ENCODE measurements around the gene NOC2L. TPM values are rescaled to one million over a fixed set of nuclear protein-coding genes. Genes with fewer than 3 reads are reported as not detected.

Gene NOC2L
- total RNA-seq, 1 donor from 2014 or later = 54.1 TPM

DNA sequence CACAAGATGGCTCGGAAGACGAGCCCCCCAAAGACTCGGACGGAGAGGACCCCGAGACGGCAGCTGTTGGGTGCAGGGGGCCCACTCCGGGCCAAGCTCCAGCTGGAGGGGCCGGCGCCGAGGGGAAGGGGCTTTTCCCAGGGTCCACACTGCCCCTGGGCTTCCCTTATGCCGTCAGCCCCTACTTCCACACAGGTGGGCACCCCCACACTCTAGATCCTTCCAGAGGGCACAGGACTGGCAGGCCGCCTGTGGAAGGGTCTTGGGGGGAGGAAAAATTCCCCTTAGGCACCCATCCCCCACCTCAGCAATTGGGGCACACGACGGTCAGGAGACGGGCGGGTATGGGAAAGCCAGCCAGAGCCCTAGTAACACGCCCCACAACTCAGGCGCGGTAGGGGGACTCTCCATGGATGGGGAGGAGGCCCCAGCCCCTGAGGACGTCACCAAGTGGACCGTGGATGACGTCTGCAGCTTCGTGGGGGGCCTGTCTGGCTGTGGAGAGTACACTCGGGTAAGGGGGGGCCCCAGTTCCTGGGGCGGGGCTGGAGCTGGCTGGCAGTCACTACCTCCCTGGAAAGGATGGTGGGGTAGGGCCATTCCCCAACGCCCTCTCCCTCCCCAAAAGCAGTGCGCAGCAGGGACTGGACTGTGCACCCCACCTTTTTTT is 16.1 kb downstream of the NOC2L start:
- DNase-seq (ENCODE audit: low spot score) = peak; percentile 58

DNA sequence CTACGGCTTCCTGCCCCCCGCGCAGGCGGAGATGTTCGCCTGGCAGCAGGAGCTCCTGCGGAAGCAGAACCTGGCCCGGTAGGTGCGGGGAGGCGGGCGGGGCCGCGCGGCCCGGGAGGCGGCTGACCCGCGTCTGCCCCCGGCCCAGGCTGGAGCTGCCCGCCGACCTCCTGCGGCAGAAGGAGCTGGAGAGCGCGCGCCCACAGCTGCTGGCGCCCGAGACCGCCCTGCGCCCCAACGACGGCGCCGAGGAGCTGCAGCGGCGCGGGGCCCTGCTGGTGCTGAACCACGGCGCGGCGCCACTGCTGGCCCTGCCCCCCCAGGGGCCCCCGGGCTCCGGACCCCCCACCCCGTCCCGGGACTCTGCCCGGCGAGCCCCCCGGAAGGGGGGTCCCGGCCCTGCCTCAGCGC is 16.6 kb downstream of the NOC2L start:
- no peak for DNase-seq (ENCODE audit: low spot score)

DNA sequence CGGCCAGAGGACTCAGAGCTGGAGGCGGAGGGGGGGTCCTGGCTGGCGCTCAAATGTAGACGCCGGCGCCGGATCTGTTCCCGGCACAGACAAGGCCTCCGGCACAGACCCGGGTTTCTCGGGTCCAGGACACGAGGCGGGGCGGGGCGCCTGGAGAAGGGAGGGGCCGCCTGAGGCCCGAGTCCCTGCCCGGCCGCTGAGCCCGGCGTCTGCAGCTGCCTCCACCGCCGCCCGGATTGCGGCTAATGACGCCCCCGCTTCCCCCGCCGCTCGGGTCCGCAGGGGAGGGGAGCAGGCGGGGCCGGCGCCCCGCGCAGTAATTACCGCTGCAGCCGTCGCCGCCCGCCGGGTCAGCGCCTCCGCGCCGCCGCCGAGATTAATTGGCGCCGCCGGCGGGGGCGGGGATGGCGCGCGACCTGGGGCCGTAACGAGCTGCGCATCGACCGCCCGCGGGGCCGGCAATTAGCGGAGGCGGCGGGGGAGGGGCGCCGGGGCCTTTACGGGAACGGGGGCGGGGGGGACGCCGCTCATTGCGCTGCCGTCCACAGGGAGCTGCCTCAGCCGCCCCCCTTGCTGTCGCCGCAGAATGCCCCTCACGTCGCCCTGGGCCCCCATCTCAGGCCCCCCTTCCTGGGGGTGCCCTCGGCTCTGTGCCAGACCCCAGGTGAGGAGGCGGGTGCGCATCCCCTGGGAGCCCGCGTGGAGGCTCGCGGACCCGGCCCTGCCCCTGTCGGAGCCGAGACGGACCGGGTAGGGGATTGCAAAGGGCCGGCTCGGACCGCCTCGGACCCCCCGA is 17.3 kb downstream of the NOC2L start:
- peak; percentile 69 for DNase-seq (ENCODE audit: low spot score)

DNA sequence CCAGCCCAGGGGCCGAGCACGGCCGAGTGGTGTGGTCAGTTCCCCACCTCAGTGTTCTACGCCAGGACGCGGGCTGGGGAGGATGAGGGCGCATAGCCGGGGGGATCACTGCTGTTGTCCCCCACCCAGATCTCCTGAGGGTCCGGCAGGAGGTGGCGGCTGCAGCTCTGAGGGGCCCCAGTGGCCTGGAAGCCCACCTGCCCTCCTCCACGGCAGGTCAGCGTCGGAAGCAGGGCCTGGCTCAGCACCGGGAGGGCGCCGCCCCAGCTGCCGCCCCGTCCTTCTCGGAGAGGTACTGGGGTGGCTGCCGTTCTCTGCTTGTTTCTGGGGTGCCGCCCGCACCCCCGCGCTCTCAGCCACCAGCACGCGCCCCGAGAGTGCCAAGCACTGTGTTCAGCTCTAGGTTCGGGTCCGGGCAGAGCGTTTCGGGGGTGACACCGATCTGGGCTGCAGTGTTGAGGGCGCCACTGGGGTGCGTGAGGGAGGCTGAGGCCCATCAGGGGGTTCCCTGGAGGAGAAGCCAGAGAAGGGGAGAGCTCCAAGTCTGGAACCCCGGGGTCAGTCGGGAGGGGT is 18.0 kb downstream of the NOC2L start:
- DNase-seq (ENCODE audit: low spot score) = no peak

DNA sequence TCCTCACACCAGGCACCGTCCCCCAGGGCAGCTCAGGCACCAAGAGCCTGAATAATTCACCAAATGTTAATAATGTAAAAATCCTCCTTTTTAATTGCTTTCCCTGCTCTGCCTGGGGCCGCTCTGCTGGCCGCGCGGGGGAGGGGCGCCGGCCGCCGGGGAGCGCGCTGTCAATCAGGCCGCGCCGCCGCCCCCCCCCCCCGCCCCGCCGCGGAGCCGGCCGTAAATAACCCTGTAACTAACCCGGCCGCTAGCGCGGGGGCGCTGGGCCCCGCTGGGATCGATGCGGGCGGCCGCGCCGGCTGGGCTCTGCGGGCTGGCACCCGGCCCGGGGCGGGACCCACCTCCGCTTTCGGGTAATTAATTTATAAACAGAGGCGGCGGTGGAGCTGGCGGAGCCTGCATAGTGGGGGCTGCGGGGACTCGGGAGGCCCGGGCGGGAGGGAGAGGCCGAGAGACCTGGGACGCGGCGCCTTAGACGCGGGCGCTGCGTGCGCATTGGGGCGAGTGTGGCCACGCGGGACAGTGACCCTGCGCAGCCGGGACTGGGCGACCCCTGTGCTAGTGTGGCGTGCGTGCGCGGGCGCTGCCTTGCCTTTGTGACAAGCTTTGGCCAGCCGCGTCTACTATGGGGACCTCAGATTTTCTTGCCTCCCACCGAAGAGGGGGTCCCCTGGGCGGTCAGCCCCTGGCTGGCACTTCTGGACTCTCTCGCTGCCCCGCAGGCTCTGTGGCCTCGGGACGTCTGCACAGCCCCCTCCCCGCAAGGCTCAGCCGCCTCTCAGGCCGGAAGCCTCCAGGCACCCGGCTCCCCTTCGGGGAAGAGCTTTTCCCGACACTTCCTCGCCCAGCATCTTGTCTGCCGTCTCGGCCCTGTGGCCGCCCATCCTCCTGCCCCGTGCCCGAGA is 18.7 kb downstream of the NOC2L start:
- DNase-seq (ENCODE audit: low spot score) = peak; percentile 72

DNA sequence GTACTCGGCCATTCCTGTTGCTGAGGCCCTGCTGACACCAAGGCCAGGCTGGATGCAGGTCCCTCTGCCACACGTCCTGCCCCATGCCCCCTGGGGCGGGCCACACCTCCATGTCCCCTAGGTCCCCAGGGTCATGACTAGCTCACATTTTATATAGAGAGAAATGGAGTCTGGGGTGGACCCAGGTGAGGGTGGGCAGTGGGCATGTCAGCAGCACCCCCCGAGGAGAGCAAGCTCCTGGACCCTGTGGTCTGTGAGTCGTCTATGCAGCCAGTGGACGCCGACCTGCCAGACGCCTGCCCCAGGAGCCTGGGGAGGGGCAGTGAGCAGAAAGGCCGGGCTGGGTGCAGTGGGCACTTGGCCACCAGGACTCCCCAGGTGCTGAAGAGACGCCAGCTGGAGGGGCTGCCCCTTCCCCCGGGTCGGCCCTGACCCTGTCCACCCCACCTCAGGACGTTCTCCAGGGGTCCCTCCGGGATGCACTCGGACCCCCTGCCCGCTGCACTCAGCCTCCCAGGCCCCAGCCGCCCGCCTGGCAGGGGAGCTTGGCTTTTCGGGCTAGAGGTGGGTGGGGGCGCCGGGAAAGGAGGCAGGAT is 19.4 kb downstream of the NOC2L start:
- no peak for DNase-seq (ENCODE audit: low spot score)

DNA sequence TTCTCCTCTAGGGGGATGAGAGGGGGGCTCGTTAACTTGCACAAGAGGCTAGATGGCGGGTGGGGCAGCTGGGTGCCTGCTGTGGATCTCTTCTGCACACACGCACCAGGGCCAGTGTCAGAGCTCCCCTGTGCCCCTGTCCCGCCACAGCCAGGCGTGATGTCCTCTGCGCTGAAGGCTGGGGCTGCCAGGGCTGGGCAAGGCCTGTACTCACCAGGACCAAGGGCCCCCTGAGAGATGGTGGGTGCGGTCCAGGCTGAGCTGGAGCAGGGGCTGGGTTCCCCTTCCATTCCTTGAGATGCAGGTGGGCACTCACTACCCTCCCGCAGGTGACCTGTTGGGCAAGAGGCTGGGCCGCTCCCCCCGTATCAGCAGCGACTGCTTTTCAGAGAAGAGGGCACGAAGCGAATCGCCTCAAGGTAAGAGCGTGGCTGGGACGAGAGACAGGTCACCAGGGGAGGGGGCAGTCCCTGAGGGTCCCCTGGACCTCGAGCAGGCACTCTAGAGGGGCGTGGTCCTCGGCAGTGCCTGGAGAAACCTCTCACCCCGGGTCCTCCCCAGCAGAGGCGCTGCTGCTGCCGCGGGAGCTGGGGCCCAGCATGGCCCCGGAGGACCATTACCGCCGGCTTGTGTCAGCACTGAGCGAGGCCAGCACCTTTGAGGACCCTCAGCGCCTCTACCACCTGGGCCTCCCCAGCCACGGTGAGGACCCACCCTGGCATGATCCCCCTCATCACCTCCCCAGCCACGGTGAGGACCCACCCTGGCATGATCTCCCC is 20.2 kb downstream of the NOC2L start:
- no peak for DNase-seq (ENCODE audit: low spot score)

DNA sequence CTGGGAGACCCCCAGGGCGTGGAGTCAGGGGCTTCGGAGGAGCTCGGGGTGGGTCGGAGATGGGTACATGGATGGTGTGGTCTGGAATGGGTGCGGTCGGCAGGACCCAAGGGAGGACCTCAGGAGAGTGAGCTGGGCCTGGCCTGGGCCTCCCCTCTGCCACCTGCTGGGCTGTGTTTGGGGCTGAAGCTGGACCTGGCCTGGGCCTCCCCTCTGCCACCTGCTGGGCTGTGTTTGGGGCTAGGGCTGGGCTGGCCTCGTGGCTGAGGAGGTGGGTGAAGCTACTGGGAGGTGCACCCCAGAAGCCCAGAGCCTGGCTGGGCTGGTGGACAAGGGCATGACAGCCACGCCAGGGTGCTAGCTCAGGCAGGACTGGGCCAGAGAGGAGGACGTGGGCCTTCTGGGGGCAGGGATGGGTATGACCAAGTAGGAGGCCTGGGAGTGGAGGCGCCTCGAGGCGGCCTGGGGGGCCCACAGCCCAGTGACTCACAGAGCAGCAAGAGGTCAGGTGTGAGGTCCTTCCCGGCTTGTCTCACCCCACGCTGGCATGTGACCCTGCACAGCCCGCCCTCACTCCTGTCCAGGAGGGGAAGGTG is 20.9 kb downstream of the NOC2L start:
- DNase-seq (ENCODE audit: low spot score) = peak; percentile 44

DNA sequence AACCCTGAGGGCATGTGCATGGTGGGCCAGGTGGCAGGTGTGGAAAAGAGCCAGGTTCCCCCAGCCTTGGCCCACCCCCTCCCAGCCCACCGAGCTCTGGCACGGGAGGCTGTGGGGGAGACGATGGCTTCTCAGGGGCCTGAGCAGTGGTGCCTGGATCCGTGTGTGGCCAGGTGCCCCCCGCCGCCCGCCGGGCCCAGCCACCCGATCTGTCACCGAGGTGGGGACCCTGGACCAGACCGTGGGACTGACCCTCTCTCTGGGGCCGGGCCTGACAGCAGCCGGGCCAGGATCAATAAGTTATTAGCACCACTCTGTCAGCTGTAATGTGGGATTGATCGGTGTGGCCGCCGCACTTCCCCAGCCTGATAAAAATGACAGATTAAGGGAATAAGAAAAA is 21.5 kb downstream of the NOC2L start:
- no peak for DNase-seq (ENCODE audit: low spot score)

DNA sequence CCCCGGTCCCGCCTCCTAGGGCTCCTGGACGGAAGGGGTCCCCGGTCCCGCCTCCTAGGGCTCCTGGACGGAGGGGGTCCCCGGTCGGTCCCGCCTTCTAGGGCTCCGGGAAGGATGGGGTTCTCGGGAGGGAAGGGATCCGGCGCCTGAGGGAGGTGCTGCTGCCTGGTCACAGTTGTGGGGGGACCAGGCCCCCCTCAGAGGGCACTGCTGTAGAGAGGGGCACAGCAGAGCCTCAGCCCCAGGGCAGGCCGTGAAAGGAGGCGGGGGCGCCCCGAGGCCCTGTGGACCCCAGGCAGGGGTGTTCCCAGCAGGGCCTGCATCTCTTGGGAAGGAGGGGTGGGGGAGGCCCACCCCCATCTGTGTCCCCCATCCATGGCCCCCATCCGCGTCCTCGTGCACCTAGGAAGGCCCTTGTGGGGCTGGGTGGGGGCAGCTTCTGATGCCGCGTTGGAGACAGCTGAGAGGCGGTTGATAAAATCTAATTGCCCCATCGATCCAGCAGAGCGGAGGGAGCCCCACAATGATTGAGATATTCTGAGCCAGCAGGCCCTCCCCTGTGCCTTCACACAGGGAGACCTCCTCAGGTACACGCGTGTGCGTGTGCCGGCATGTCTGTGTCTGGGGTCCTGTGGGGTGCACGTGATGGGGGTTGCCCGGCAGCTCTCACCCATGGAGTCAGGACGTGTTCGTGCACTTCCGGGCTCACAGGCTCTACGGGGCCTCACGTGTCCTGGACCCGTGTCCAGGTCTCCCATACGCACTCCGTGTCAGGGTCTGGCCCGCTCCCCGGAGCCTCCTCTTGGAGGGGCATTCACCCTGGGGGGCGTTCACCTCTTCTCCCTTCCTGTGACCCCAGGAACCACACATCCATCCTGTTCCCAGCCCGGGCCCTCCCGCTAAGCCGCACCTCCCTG is 22.4 kb downstream of the NOC2L start:
- no peak for DNase-seq (ENCODE audit: low spot score)

DNA sequence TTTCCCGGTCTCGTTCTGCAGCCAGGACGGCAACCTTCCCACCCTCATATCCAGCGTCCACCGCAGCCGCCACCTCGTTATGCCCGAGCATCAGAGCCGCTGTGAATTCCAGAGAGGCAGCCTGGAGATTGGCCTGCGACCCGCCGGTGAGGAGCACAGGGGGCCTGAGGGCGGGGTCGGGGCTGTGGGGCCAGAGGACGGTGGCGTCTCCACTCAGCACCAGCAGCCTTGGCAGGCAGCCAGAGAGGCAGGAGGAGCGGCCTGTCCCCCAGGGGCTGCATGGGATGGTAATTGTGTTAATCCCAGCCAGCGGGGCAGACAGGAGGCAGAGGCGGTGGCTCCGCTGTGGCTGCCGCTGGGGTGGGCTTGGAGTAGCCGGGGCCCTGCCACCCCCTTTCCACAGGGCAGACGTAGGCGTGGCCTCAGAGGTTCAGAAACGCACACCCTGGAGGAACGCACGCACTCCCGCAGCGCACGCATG is 23.3 kb downstream of the NOC2L start:
- DNase-seq (ENCODE audit: low spot score) = no peak

DNA sequence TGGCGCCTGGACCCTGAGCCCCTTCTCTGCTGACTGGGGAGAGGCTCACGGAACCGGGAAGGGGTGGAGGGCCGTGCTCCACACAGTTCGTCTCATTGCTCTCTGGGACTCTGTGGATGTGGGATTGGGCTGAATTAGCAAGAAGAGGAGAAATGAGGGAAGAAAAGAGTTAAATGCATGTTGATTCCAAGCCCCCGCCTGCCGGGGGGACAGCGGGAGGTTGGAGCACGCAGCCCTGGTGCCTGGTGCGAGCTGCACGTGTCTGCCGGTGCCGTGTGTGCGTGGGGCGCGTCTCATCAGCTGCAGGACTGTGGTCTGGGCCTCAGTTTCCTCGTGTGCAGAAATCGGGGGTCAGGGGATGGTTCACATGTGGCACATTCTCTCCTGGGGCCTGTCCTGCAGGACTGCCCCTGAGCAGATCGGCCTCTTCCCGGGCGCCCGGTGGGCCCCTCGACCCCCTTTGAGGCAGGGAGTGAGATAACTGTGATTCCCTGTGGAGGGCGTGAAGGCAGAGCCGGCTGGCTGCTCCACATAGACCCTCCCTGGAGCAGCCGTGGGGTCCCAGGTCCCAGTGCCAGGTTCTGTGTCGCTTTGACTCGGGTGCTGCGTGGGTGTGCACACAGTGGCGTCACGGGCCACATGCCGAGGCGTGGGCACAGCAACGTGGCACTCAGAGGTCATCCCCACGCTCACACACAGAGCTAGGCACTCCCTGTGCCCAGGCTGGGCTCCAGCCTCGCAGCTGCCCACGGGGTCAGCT is 23.9 kb downstream of the NOC2L start:
- no peak for DNase-seq (ENCODE audit: low spot score)

DNA sequence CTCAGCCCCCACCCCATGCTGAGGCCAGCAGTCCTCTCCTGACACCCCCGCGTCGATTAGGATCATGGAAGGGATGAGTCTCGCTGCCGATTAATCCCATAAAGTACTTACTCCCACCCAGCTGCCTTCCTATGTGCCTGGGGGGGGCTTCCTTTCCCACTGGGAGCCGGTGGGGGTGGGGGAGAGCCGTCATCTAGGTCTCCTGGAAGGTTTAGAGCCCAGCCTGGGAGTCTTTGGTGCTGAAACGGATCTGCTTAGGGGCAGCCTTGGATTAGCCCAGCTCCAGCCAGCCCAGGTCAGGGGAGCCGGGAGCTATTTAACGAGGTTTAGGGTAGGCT is 25.5 kb downstream of the NOC2L start:
- no peak for DNase-seq (ENCODE audit: low spot score)

DNA sequence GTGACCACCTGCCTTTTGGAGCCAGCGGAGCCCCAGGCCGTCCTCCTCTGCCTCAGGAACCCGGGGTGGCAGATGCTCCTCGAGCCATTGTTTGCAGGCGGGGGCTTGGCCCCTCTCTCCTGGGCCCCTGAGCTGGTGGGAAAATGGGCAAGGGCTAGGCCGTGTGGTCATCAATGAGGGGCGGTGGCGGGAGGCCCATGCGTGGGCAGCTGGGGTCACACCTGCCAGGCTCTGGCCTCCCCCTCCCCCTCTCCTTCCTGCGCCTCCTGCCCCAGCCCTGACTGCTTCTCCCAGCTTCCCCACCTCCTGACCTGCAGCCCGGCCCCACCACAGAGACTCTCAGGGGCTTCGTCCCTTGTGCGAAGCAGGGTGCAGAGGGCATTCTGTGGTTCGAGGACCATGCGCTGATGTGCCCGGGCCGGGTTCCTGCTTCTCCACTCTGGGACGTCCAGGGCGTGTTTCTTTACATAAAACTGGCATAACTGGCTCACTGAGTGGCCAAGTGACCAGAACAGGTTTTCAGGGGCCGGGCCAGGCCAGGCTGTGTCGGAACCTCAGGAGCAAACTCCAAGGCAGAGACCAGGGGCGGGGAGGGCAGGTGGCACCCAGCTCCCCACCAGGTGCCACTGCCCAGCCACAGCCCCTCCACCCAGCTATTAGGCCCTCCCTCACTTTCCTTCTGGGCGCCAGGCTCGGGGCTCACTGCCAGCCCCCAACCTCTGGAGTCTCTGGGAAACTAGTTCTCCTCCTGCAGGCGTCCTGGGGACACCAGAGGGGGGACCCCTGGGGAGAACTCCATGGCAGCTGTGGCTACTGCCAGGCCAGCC is 26.1 kb downstream of the NOC2L start:
- peak; percentile 76 for DNase-seq (ENCODE audit: low spot score)

DNA sequence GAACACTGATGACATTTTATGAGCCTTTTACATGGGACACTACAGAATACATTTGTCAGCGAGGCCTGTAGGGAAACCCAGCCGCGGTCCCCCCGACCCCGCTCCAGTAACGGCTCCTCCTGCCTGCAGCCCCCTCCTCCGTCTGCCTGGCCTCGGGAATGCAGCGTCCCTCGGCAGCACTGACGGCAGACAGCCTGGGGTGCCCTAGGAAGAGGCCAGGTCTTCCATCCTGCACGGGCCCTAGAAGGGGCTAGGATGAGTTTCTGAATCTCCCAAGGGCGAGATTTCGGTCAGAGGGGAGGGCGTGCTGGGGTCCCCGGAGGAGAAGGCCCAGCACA is 26.9 kb downstream of the NOC2L start:
- no peak for DNase-seq (ENCODE audit: low spot score)

DNA sequence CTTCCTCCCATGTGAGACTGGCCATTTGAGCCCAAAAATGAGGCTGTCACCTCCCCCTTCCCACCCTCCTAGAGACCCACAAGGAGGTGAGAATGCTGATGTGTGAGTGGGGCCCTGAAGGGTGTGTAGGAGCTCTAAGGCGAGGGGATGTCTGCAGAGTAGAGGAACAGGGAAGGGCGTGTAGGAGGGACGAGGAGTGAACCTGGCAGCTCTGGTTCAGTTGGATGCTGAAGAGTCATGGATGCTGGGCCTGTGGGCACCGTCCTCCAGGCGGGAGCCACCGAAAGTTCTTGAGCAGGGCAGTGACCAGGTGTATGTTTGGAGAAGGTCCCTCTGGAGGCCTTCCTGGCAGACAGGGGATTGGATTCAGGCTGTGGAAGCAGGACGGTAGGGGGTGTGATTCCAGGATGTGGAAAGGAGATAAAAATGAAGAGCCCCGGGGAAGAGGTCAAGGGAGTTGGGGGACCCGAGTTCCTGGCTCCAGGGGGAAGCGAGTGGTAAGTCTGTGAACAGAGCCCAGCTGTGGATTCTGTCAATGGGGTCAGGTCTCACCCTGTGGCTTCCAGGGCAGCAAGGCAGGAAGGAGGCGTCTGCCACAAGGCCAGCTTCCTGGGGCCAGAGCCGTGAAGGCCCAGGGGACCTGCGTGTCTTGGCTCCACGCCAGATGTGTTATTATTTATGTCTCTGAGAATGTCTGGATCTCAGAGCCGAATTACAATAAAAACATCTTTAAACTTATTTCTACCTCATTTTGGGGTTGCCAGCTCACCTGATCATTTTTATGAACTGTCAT is 27.5 kb downstream of the NOC2L start:
- DNase-seq (ENCODE audit: low spot score) = no peak

DNA sequence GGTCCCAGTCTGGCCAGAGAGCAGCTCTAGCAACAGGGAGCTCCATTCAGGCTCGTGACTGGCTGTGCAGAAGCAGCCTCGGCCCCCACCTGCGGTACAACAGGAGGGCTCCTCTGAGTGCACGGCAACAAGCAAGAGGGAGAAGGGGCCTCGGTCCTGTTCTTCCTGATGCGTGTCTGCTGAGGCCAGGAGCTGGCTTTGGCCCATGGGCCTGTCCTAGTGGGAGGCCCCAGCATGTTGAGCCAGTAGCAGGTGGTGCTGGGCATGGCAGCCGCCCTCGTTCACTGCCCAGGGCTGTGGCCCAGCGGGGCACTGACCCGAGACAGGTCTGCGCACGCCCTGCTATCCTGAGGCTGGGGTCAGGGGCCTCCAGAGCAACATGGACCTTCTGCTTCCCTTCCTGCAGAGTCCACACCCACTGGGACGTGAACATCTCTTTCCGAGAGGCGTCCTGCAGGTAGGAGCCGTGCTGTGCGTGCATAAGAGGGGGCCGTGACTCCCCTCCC is 28.4 kb downstream of the NOC2L start:
- DNase-seq (ENCODE audit: low spot score) = no peak

All from mucosa of gallbladder (tissue), 1 donor.